HCT116 (cell line): ENCODE data around the gene CIAO1. TPM values are rescaled to one million over a fixed set of nuclear protein-coding genes. Genes with fewer than 3 reads are reported as not detected.

Source experiments
- ATAC-seq: fragments of 200-7000 bp; cut with Tn5 transposase; 2 replicates; pipeline ENCODE4 v1.9.1; 2020; ENCODE audit warnings: mild to moderate bottlenecking, moderate library complexity
- BruUV-seq: library from RNA; stranded (reverse); fragments of 400-500 nt; replicated peaks from 2 replicates; lab custom pipeline; 2021; lab: Mats Ljungman, UMichigan
- CTCF ChIA-PET: fragments of 300-600 bp; sonication (Branson Sonifier 250); formaldehyde crosslinking; loops from one replicate; lab custom pipeline; 2021; ENCODE audit warnings: antibody characterized with exemption; lab: Charles Lee
- POLR2A ChIA-PET: fragments of 300-600, 350-600 bp; sonication (Branson Sonifier 250); formaldehyde crosslinking; loops from one replicate; lab custom pipeline; 2021; ENCODE audit warnings: antibody characterized with exemption; lab: Charles Lee
- RAD21 ChIA-PET, 2 experiments: fragments of 300-600 bp; sonication (Branson Sonifier 250); formaldehyde crosslinking; loops; one replicate each; lab custom pipeline; 2023; ENCODE audit warnings: low total read pairs in 2 of 2; ENCODE audit not compliant: uncharacterized antibody in 2 of 2, unreplicated experiment in 2 of 2, low non-redundant PET in 1 of 2; lab: Charles Lee
- DNase-seq: peaks from one replicate; pipeline ENCODE4 v3.0.0-alpha.2; 2010; ENCODE audit warnings: low read depth, low spot score
- H2AFZ ChIP-seq: fragments of 200-600 bp; shearing (Covaris generic), sonication (generic); 2 replicates; pipeline ENCODE4 v1.6.1; 2017; ENCODE audit warnings: low read depth, mixed run types, mixed read lengths, antibody characterized with exemption, low read length; ENCODE audit not compliant: poor library complexity, severe bottlenecking
- H3K27ac ChIP-seq: 2 replicates; pipeline ENCODE4 v1.5.1; 2012; ENCODE audit warnings: low read depth, low read length
- H3K27me3 ChIP-seq: fragments of 200-600 bp; sonication (generic); 2 replicates; pipeline ENCODE4 v1.6.1; 2016; ENCODE audit warnings: mixed run types, low read length, mixed read lengths; ENCODE audit not compliant: insufficient read depth
- H3K36me3 ChIP-seq, 2 experiments: fragments of 200-500 bp in 1 of 2; fragments of 200-600 bp in 1 of 2; sonication (Bioruptor generic) in 1 of 2; sonication (generic) in 1 of 2; 2 replicates each; pipeline versions ENCODE4 v1.5.1 to v1.6.1; 2014 to 2016; ENCODE audit warnings: low read length in 2 of 2, inconsistent platforms in 1 of 2, mixed read lengths in 1 of 2, mixed run types in 1 of 2; ENCODE audit not compliant: insufficient read depth in 2 of 2, control insufficient read depth in 1 of 2
- H3K4me1 ChIP-seq, 2 experiments: fragments of 200-600 bp in 1 of 2; sonication (generic) in 1 of 2; 2 replicates each; pipeline versions ENCODE4 v1.5.1 to v1.6.1; 2012 to 2017; ENCODE audit warnings: low read length in 2 of 2, inconsistent platforms in 1 of 2, mild to moderate bottlenecking in 1 of 2, mixed read lengths in 1 of 2, mixed run types in 1 of 2, moderate library complexity in 1 of 2; ENCODE audit not compliant: insufficient read depth in 2 of 2, control insufficient read depth in 1 of 2
- H3K4me2 ChIP-seq: fragments of 200-600 bp; sonication (generic); 2 replicates; pipeline ENCODE4 v1.6.1; 2017; ENCODE audit warnings: mixed run types, low read length, mixed read lengths
- H3K4me3 ChIP-seq, 2 experiments: fragments of 200-600 bp in 1 of 2; sonication (generic) in 1 of 2; replicated peaks in 1 of 2; 2 replicates each; pipeline ENCODE4 v1.5.1; 2011 to 2016; ENCODE audit warnings: low read length in 2 of 2, control low read depth in 1 of 2, low read depth in 1 of 2, mild to moderate bottlenecking in 1 of 2, mixed read lengths in 1 of 2, mixed run types in 1 of 2
- H3K79me2 ChIP-seq: fragments of 200-600 bp; sonication (generic); 2 replicates; pipeline ENCODE4 v1.6.1; 2017; ENCODE audit warnings: mild to moderate bottlenecking, mixed run types, low read length, moderate library complexity, mixed read lengths; ENCODE audit not compliant: insufficient read depth
- H3K9ac ChIP-seq: fragments of 200-600 bp; sonication (generic); 2 replicates; pipeline ENCODE4 v1.6.1; 2016; ENCODE audit warnings: low read length, mixed read lengths
- H3K9me2 ChIP-seq: fragments of 200-600 bp; sonication (generic), shearing (Covaris generic); 2 replicates; pipeline ENCODE4 v1.6.1; 2017; ENCODE audit warnings: mixed run types, mild to moderate bottlenecking, moderate library complexity; ENCODE audit not compliant: insufficient read depth
- H3K9me3 ChIP-seq, 2 experiments: fragments of 200-500 bp in 1 of 2; fragments of 200-600 bp in 1 of 2; sonication (Bioruptor generic) in 1 of 2; sonication (generic) in 1 of 2; 2 replicates each; pipeline ENCODE4 v1.6.1; 2014 to 2017; ENCODE audit warnings: low read length in 2 of 2, mixed read lengths in 2 of 2, inconsistent platforms in 1 of 2, low read depth in 1 of 2, mild to moderate bottlenecking in 1 of 2, mixed run types in 1 of 2, moderate library complexity in 1 of 2; ENCODE audit not compliant: control insufficient read depth in 1 of 2, insufficient read depth in 1 of 2
- H4K20me1 ChIP-seq: fragments of 200-600 bp; sonication (generic), shearing (Covaris generic); 2 replicates; pipeline ENCODE4 v1.6.1; 2017; ENCODE audit warnings: mixed run types, mild to moderate bottlenecking, moderate library complexity; ENCODE audit not compliant: insufficient read depth
- EGR1 ChIP-seq: IDR thresholded peaks from 2 replicates; pipeline ENCODE4 v1.6.1; 2012; ENCODE audit warnings: low read depth
- ELF1 ChIP-seq: IDR thresholded peaks from 2 replicates; pipeline ENCODE4 v1.6.1; 2012; ENCODE audit warnings: low read depth, borderline replicate concordance
- EZH2 ChIP-seq: fragments of 200-600 bp; sonication (generic); IDR thresholded peaks from 2 replicates; pipeline ENCODE4 v1.6.1; 2017; ENCODE audit warnings: antibody characterized with exemption, mixed run types
- FOSL1 ChIP-seq: IDR thresholded peaks from 2 replicates; pipeline ENCODE4 v1.6.1; 2012; ENCODE audit warnings: low read depth
- JUND ChIP-seq: IDR thresholded peaks from 2 replicates; pipeline ENCODE4 v1.6.1; 2012
- POLR2A ChIP-seq: IDR thresholded peaks from 2 replicates; pipeline ENCODE4 v1.7.0; 2011; ENCODE audit warnings: borderline replicate concordance; ENCODE audit not compliant: insufficient read depth, insufficient read length; ENCODE audit errors: extremely low read depth
- POLR2AphosphoS5 ChIP-seq: IDR thresholded peaks from 2 replicates; pipeline ENCODE4 v1.6.1; 2011; ENCODE audit warnings: mild to moderate bottlenecking, low read depth, low read length, moderate library complexity
- RAD21 ChIP-seq: IDR thresholded peaks from 2 replicates; pipeline ENCODE4 v1.6.1; 2012; ENCODE audit warnings: low read depth, mild to moderate bottlenecking
- SIN3A ChIP-seq: IDR thresholded peaks from 2 replicates; pipeline ENCODE4 v1.6.1; 2012; ENCODE audit warnings: low read depth
- SP1 ChIP-seq: IDR thresholded peaks from 2 replicates; pipeline ENCODE4 v1.6.1; 2012; ENCODE audit warnings: low read depth
- YY1 ChIP-seq: IDR thresholded peaks from 2 replicates; pipeline ENCODE4 v1.6.1; 2011; ENCODE audit warnings: low read length, low read depth, moderate library complexity, mild to moderate bottlenecking; ENCODE audit not compliant: insufficient replicate concordance; ENCODE audit errors: extremely low read depth
- ZNF274 ChIP-seq: fragments of 200-500 bp; sonication (Bioruptor generic); IDR thresholded peaks from 2 replicates; pipeline ENCODE4 v1.6.1; 2014; ENCODE audit warnings: mild to moderate bottlenecking, low read depth, low read length, inconsistent platforms
- intact Hi-C: fragments of 100-400 bp; cut with micrococcal nuclease; formaldehyde crosslinking; loops from 2 replicates; pipeline ENCODE4 v1.10.0; 2022
- total RNA-seq: library from RNA; stranded (reverse); gene quantifications from one replicate; pipeline ENCODE4 v1.2.1, GENCODE V29; 2021; ENCODE audit not compliant: unreplicated experiment

CIAO1 gene
- total RNA-seq, 1 experiment from 2014 or later, result 76.8 TPM

GRCh38 chr2:96243843-96244242 lies 22.2 kb upstream of the CIAO1 start:
- ChIA-PET CTCF (no interaction called here), RAD21 (no interaction called here), POLR2A (no interaction called here)
- H3K4me3 ChIP-seq, result no peak overlapping the region
- no peaks in the 10 kb centered on the region for H4K20me1 ChIP-seq
- no peaks in the 10 kb centered on the region for H3K36me3 ChIP-seq
- H3K27ac ChIP-seq, result no peak overlapping the region
- no peak overlapping the region for H3K4me2 ChIP-seq
- H3K9ac ChIP-seq, result no peak overlapping the region
- BruUV-seq, result no TSS peak
- ATAC-seq (no peak), DNase-seq (no peak)
- H3K79me2 ChIP-seq, result no peaks in the 10 kb centered on the region
- H3K9me2 ChIP-seq, result no peaks in the 10 kb centered on the region
- no peaks in the 10 kb centered on the region for H3K27me3 ChIP-seq
- peaks cover 0 to 5% of the 10 kb centered on the region in 2 experiments; a peak in 1 of 4 replicates for H3K4me1 ChIP-seq
- no peak overlapping the region for H2AFZ ChIP-seq
- intact Hi-C loops, result no loop called here
- TF ChIP-seq RAD21 (no peak), EZH2 (no peak), POLR2AphosphoS5 (no peak), YY1 (no peak), POLR2A (no peak), FOSL1 (no peak), SP1 (no peak), EGR1 (no peak), SIN3A (no peak)
- H3K9me3 ChIP-seq, result no peaks in the 10 kb centered on the region

DNA sequence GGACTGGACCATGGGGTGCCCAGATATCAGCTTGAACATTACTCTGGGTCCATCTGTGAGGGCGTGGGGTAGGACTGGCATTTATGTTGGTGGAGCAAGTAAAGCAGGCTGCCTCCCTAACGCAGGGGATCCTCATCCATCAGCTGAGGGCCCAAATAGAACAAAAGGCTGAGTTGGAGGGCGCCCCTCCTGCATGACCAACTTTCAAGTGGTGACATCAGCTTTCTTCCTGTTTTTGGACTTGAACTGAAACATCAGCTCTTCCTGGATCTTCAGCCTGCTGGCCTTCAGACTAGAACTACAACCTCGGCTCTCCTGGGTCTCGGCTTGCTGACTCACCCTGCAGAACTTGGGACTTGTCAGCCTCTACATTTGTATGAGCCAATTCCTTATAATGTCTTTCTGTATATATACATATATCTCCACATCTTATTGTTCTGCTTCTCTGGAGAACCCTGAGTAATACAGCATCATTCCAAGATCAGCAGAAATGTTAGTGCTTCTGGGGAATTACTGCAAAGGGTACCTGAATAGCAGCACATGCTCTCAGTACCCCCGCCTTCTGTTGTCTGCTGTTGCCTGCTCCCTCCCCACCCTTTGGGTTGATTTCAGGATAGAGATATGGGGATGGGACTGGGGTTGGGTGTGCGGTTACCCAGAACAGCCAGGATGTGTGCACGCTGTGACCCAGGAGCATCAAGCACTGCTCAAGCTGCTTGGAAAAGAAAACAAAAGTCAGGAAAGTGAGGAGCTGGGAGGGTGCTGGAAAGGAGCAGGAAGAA lies 20.2 kb upstream of the CIAO1 start:
- no peaks in the 10 kb centered on the region for H3K27me3 ChIP-seq
- no peaks in the 10 kb centered on the region for H3K9me2 ChIP-seq
- BruUV-seq, result no TSS peak
- peaks cover 0 to 5% of the 10 kb centered on the region in 2 experiments; a peak in 1 of 4 replicates for H3K4me1 ChIP-seq
- intact Hi-C loops, result no loop called here
- no peaks in the 10 kb centered on the region for H3K36me3 ChIP-seq
- no peak overlapping the region for H3K4me3 ChIP-seq
- no peak overlapping the region for H3K4me2 ChIP-seq
- no peaks in the 10 kb centered on the region for H3K79me2 ChIP-seq
- H2AFZ ChIP-seq, result no peak overlapping the region
- ChIA-PET RAD21 (no interaction called here), POLR2A (no interaction called here), CTCF (no interaction called here)
- no peaks in the 10 kb centered on the region for H3K9me3 ChIP-seq
- no peak overlapping the region for H3K9ac ChIP-seq
- TF ChIP-seq ELF1 (no peak), EGR1 (no peak), YY1 (no peak), POLR2A (no peak), EZH2 (no peak), POLR2AphosphoS5 (no peak), JUND (no peak), ZNF274 (no peak)
- DNase-seq (no peak), ATAC-seq (no peak)
- H4K20me1 ChIP-seq, result no peaks in the 10 kb centered on the region
- H3K27ac ChIP-seq, result no peak overlapping the region
